ENCODE results near the gene DPP6. TPM values are rescaled to one million over a fixed set of nuclear protein-coding genes. Genes with fewer than 3 reads are reported as not detected.

The DPP6 gene
- total RNA-seq, 1 donor from 2014 or later = 0.48 TPM

DNA sequence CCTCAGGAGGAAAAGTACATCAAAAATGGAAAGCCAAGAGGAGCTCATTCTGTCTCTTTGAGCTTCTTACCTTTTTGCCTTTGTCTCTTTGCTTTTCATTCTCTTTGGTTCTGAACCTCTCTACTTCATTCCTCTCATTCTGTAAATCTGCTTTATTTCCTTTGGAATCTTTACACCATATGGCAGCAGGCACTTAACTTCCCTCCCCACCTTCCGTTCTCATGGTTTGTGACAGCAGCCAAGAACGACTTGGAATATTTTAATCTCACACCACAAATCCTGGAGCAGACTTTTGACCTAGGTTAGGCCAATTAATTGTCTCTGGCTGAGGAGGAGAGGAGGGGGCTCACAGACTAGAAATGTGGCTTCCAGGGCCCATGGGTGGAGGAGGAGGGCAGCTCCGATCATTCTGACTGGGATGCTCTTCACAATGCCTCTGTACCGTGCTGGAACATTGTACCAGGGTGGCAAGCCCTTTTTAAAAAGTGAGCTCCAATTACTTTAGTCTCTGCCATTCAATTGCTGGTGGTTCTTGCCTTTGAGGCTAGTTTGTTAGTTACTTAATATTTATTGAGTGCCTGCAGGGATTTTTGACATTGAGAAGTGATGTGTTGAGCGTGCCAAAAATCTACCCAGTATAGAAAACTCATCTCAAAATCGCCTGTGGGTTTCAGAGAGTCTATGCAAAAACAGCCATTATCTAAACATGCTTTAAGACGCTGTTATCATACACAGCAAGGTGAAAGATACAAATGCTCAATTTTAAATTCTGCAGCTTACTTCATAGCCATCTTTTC lies 386.6 kb downstream of the DPP6 start:
- Histone ChIP-seq H3K36me3 (ENCODE audit: insufficient read depth, low read length) (no peaks in the 10 kb centered on the region), H2AFZ (ENCODE audit: low read depth, low read length) (no peak overlapping the region), H3K27me3 (ENCODE audit: insufficient read depth, low read length) (no peaks in the 10 kb centered on the region), H3K4me2 (ENCODE audit: low read length) (no peak overlapping the region), H3K27ac (ENCODE audit: low read depth, low read length) (no peak overlapping the region), H3K9me3 (ENCODE audit: insufficient read depth, low read depth, low read length) (peaks cover 3% of the 10 kb centered on the region), H3K79me2 (ENCODE audit: insufficient read depth, low read length) (no peaks in the 10 kb centered on the region), H3K9ac (ENCODE audit: low read length) (no peak overlapping the region), H4K20me1 (ENCODE audit: insufficient read depth, low read length) (no peaks in the 10 kb centered on the region), H3K4me3 (ENCODE audit: insufficient read depth, low read depth, low read length) (no peak overlapping the region), H3K4me1 (ENCODE audit: insufficient read depth, low read length) (no peaks in the 10 kb centered on the region)
- TF ChIP-seq, protein P1, sequence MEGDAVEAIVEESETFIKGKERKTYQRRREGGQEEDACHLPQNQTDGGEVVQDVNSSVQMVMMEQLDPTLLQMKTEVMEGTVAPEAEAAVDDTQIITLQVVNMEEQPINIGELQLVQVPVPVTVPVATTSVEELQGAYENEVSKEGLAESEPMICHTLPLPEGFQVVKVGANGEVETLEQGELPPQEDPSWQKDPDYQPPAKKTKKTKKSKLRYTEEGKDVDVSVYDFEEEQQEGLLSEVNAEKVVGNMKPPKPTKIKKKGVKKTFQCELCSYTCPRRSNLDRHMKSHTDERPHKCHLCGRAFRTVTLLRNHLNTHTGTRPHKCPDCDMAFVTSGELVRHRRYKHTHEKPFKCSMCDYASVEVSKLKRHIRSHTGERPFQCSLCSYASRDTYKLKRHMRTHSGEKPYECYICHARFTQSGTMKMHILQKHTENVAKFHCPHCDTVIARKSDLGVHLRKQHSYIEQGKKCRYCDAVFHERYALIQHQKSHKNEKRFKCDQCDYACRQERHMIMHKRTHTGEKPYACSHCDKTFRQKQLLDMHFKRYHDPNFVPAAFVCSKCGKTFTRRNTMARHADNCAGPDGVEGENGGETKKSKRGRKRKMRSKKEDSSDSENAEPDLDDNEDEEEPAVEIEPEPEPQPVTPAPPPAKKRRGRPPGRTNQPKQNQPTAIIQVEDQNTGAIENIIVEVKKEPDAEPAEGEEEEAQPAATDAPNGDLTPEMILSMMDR (IDR thresholded peaks at IDR 0.05; ENCODE audit: insufficient read depth, low read depth, low read length) = no peak
- TF ChIP-seq EZH2 (IDR thresholded peaks at IDR 0.05; ENCODE audit: insufficient read depth, low read length) = no peak
- Mint-ChIP-seq H3K36me3 (ENCODE audit: low read depth, unreplicated experiment) (no peaks in the 10 kb centered on the region), H3K27me3 (ENCODE audit: low read depth, unreplicated experiment) (peaks cover 10% of the 10 kb centered on the region), H3K9me3 (ENCODE audit: unreplicated experiment) (no peaks in the 10 kb centered on the region), H3K4me1 (ENCODE audit: low read depth, unreplicated experiment) (no peaks in the 10 kb centered on the region), H3K4me3 (ENCODE audit: unreplicated experiment) (no peak overlapping the region), H3K27ac (ENCODE audit: unreplicated experiment) (no peak overlapping the region)
- FAIRE-seq = no peak
- DNase-seq (ENCODE audit: low read depth) = no peak

DNA sequence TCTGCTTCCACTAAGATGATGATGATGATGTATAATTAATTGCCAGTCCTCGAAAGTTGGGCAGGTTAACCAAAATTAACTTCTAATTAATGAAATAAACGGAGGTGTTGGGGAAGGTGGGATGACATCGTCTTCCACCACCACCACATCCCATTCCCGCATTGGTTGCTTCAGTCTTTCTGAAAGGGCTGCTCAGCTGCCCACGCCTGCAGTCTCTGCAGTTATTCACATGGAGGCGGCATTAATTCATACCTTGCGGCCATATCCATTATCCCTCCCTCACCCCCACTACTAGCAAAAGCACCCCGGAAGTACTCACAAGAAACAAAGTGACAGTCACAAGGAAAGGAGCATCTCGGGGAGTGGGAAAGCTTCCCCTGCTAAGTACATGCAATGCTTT lies 387.9 kb downstream of the DPP6 start:
- DNase-seq (ENCODE audit: low read depth) = no peak
- Mint-ChIP-seq H3K36me3 (ENCODE audit: low read depth, unreplicated experiment) (no peaks in the 10 kb centered on the region), H3K27me3 (ENCODE audit: low read depth, unreplicated experiment) (peaks cover 10% of the 10 kb centered on the region), H3K4me1 (ENCODE audit: low read depth, unreplicated experiment) (no peaks in the 10 kb centered on the region), H3K9me3 (ENCODE audit: unreplicated experiment) (no peaks in the 10 kb centered on the region), H3K4me3 (ENCODE audit: unreplicated experiment) (no peak overlapping the region), H3K27ac (ENCODE audit: unreplicated experiment) (no peak overlapping the region)
- H3K27ac ChIP-seq (ENCODE audit: low read depth, low read length) = no peak overlapping the region
- no peaks in the 10 kb centered on the region for H3K79me2 ChIP-seq (ENCODE audit: insufficient read depth, low read length)
- H3K4me1 ChIP-seq (ENCODE audit: insufficient read depth, low read length) = no peaks in the 10 kb centered on the region
- no peaks in the 10 kb centered on the region for H4K20me1 ChIP-seq (ENCODE audit: insufficient read depth, low read length)
- TF ChIP-seq, protein P1 (IDR thresholded peaks at IDR 0.05; ENCODE audit: insufficient read depth, low read depth, low read length) = no peak
- no peak for TF ChIP-seq EZH2 (IDR thresholded peaks at IDR 0.05; ENCODE audit: insufficient read depth, low read length)
- no peaks in the 10 kb centered on the region for H3K36me3 ChIP-seq (ENCODE audit: insufficient read depth, low read length)
- no peak overlapping the region for H3K9ac ChIP-seq (ENCODE audit: low read length)
- no peak overlapping the region for H3K4me3 ChIP-seq (ENCODE audit: insufficient read depth, low read depth, low read length)
- H3K4me2 ChIP-seq (ENCODE audit: low read length) = no peak overlapping the region
- H3K9me3 ChIP-seq (ENCODE audit: insufficient read depth, low read depth, low read length) = peaks cover 3% of the 10 kb centered on the region
- no peak for FAIRE-seq
- no peaks in the 10 kb centered on the region for H3K27me3 ChIP-seq (ENCODE audit: insufficient read depth, low read length)
- no peak overlapping the region for H2AFZ ChIP-seq (ENCODE audit: low read depth, low read length)

DNA sequence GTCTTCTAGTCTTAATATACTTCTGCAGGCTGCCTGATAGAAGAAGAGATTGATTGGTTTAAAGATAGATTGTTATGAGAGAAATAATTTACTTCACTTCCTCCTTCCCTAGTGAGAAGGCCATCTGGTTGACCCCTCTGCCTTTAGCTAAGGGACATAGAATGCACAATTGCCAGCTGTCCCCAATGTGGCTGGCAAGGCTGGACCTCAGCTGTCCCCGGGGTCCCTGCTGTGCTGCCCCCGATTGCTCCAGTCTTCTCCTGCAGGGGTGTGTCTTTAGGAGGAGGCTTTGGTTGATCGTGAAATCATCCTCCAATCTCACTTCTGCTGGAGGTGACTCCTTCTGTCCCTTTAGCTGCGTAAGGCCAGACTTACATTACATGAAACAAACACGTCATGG lies 388.5 kb downstream of the DPP6 start:
- Histone ChIP-seq H2AFZ (ENCODE audit: low read depth, low read length) (no peak overlapping the region), H3K9me3 (ENCODE audit: insufficient read depth, low read depth, low read length) (peaks cover 3% of the 10 kb centered on the region), H3K79me2 (ENCODE audit: insufficient read depth, low read length) (no peaks in the 10 kb centered on the region), H3K27ac (ENCODE audit: low read depth, low read length) (no peak overlapping the region), H3K4me2 (ENCODE audit: low read length) (no peak overlapping the region), H3K27me3 (ENCODE audit: insufficient read depth, low read length) (no peaks in the 10 kb centered on the region), H3K4me1 (ENCODE audit: insufficient read depth, low read length) (no peaks in the 10 kb centered on the region), H3K9ac (ENCODE audit: low read length) (no peak overlapping the region), H4K20me1 (ENCODE audit: insufficient read depth, low read length) (no peaks in the 10 kb centered on the region), H3K36me3 (ENCODE audit: insufficient read depth, low read length) (no peaks in the 10 kb centered on the region), H3K4me3 (ENCODE audit: insufficient read depth, low read depth, low read length) (no peak overlapping the region)
- Mint-ChIP-seq H3K27ac (ENCODE audit: unreplicated experiment) (no peak overlapping the region), H3K9me3 (ENCODE audit: unreplicated experiment) (no peaks in the 10 kb centered on the region), H3K27me3 (ENCODE audit: low read depth, unreplicated experiment) (peaks cover 10% of the 10 kb centered on the region), H3K4me1 (ENCODE audit: low read depth, unreplicated experiment) (no peaks in the 10 kb centered on the region), H3K36me3 (ENCODE audit: low read depth, unreplicated experiment) (no peaks in the 10 kb centered on the region), H3K4me3 (ENCODE audit: unreplicated experiment) (no peak overlapping the region)
- no peak for FAIRE-seq
- TF ChIP-seq EZH2 (IDR thresholded peaks at IDR 0.05; ENCODE audit: insufficient read depth, low read length) = no peak
- TF ChIP-seq, protein P1 (IDR thresholded peaks at IDR 0.05; ENCODE audit: insufficient read depth, low read depth, low read length) = no peak
- no peak for DNase-seq (ENCODE audit: low read depth)
